ENCODE measurements around the gene KDM6B.

DNA sequence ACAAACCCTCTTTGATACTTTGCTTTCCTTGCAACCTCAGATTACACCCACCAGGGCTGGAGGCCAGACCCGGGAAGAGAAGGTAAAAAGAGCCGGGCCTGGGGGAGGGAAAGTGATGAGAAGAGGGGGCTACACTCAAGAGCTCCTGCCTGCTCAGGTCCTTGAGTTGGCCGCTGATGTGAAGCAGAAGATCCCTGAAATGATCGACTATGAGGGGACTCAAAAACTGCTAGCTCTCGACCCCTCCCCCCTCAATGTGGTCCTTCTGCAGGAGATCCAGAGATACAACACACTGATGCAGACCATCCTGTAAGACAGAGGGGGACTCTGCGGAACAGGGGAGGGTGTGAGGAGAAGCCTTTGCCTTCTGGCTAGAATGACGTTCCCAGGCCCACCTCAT, 2.8 kb upstream of the KDM6B start:
- TF ChIP-seq POLR2A (IDR thresholded peaks at IDR 0.05; ENCODE audit: low read length) = no peak
- no peak for TF ChIP-seq GATA1 (IDR thresholded peaks at IDR 0.05; ENCODE audit: low read depth, low read length)
